Heart left ventricle (tissue), 13 donors: Measurements from ENCODE around the gene IPO7.

Source experiments
- CTCF ChIP-seq, 12 donors: fragments of 200-600 bp; sonication (generic) in 4 of 12; IDR thresholded peaks; one replicate each; pipeline versions ENCODE4 v1.5.0 to v1.8.0; 2018 to 2022; ENCODE audit warnings: antibody characterized with exemption in 12 of 12, mild to moderate bottlenecking in 5 of 12
- POLR2A ChIP-seq, 2 donors: fragments of 450-650 bp; IDR thresholded peaks; one replicate each; pipeline ENCODE4 v1.6.1; 2017; ENCODE audit warnings: antibody characterized with exemption in 2 of 2, mild to moderate bottlenecking in 2 of 2, moderate library complexity in 2 of 2
- donor health status: ischemic (EF 13 %, LVEDD 7.1; RV severe dilation, severe dysfunction).
- donor health status: DM: no; HTN: yes; CAD: no.
- donor health status: DM: no; HTN: no; CAD: no.
- donor health status: ischemic (EF 25% LVEDD 6.9; RV normal size, moderate dysfunction).
- donor health status: ischemic (EF 25% LVEDD 5.7; RV mildly dilated, moderate dysfunction).
- donor health status: ischemic (EF 35%, LVEDD 5.7; RV mildly dilated, moderate dysfunction).
- donor health status: nonischemic (EF 11% LVEDD 7.7; RV severe dilation, severe dysfunction).
- donor health status: DM: yes; HTN: yes; CAD: no.
- donor health status: PGD.
- donor health status: ischemic (EF 29% LVEDD 5.4; RV normal size, mild dysfunction).
- donor health status: nonischemic (EF 23%, LVEDD 6.1; RV moderate dilation, normal function).

GRCh38 chr11:9461063-9461759, 76.8 kb downstream of the IPO7 start:
- TF ChIP-seq CTCF (IDR thresholded peaks at IDR 0.05), result peak in 2 of 12 donors; percentile 5 to 22
- TF ChIP-seq POLR2A (IDR thresholded peaks at IDR 0.05), result peak; percentile 56 to 91
